H9 (cell line): Measurements from ENCODE around the gene MRPL41. TPM values are rescaled to one million over a fixed set of nuclear protein-coding genes. Genes with fewer than 3 reads are reported as not detected.

ENCODE experiments used
- DNase-seq: peaks from one replicate; pipeline ENCODE4 v3.0.0-alpha.2; 2017
- H2AFZ ChIP-seq: one replicate; pipeline ENCODE4 v1.6.1; 2013; ENCODE audit warnings: mild to moderate bottlenecking, low read length, control low read depth, moderate library complexity
- H2AK5ac ChIP-seq: 2 replicates; pipeline ENCODE4 v1.6.1; 2013; ENCODE audit warnings: low read length, control low read depth, mixed read lengths; ENCODE audit not compliant: insufficient read length
- H2BK120ac ChIP-seq: one replicate; pipeline ENCODE4 v1.6.1; 2013; ENCODE audit warnings: low read depth, mild to moderate bottlenecking, low read length, control low read depth, inconsistent platforms; ENCODE audit not compliant: poor library complexity, severe bottlenecking
- H2BK12ac ChIP-seq: 2 replicates; pipeline ENCODE4 v1.6.1; 2013; ENCODE audit warnings: low read length, control low read depth, mixed read lengths, low read depth; ENCODE audit not compliant: insufficient read length
- H2BK15ac ChIP-seq: 2 replicates; pipeline ENCODE4 v1.6.1; 2013; ENCODE audit warnings: low read depth, low read length, control low read depth
- H2BK20ac ChIP-seq: one replicate; pipeline ENCODE4 v1.6.1; 2013; ENCODE audit warnings: low read depth, mild to moderate bottlenecking, low read length, control low read depth, inconsistent platforms; ENCODE audit not compliant: poor library complexity, severe bottlenecking
- H2BK5ac ChIP-seq: 2 replicates; pipeline ENCODE4 v1.6.1; 2013; ENCODE audit warnings: low read length, control low read depth, mixed read lengths; ENCODE audit not compliant: insufficient read length
- H3K14ac ChIP-seq: 2 replicates; pipeline ENCODE4 v1.6.1; 2013; ENCODE audit warnings: low read length, control low read depth; ENCODE audit not compliant: insufficient read depth
- H3K18ac ChIP-seq: 2 replicates; pipeline ENCODE4 v1.6.1; 2013; ENCODE audit warnings: low read depth, mild to moderate bottlenecking, mixed read lengths, low read length, control low read depth; ENCODE audit not compliant: insufficient read length
- H3K23ac ChIP-seq: 2 replicates; pipeline ENCODE4 v1.6.1; 2013; ENCODE audit warnings: low read length, control low read depth, mixed read lengths, low read depth; ENCODE audit not compliant: insufficient read length
- H3K23me2 ChIP-seq: 2 replicates; pipeline ENCODE4 v1.6.1; 2013; ENCODE audit warnings: low read depth, mild to moderate bottlenecking, mixed read lengths, low read length, control low read depth; ENCODE audit not compliant: insufficient read length, poor library complexity, severe bottlenecking
- H3K27ac ChIP-seq: 2 replicates; pipeline ENCODE4 v1.5.1; 2013; ENCODE audit warnings: low read length, control low read depth, mixed read lengths, low read depth; ENCODE audit not compliant: insufficient read length
- H3K27me3 ChIP-seq: 2 replicates; pipeline ENCODE4 v1.6.1; 2013; ENCODE audit warnings: low read length, control low read depth, inconsistent platforms; ENCODE audit not compliant: insufficient read depth
- H3K4ac ChIP-seq: 2 replicates; pipeline ENCODE4 v1.6.1; 2013; ENCODE audit warnings: low read depth, mild to moderate bottlenecking, control low read depth, inconsistent platforms, low read length, moderate library complexity
- H3K4me1 ChIP-seq: 2 replicates; pipeline ENCODE4 v1.6.1; 2013; ENCODE audit warnings: low read length, control low read depth, inconsistent platforms; ENCODE audit not compliant: insufficient read depth
- H3K4me2 ChIP-seq: 2 replicates; pipeline ENCODE4 v1.6.1; 2013; ENCODE audit warnings: low read length, control low read depth, mixed read lengths; ENCODE audit not compliant: insufficient read length, insufficient read depth
- H3K56ac ChIP-seq: 2 replicates; pipeline ENCODE4 v1.6.1; 2013; ENCODE audit warnings: low read depth, mild to moderate bottlenecking, mixed read lengths, low read length, control low read depth; ENCODE audit not compliant: insufficient read length
- H3K79me1 ChIP-seq: 2 replicates; pipeline ENCODE4 v1.6.1; 2013; ENCODE audit warnings: low read depth, mild to moderate bottlenecking, moderate library complexity, low read length, control low read depth, inconsistent platforms; ENCODE audit not compliant: insufficient read depth, poor library complexity, severe bottlenecking
- H3K79me2 ChIP-seq: 2 replicates; pipeline ENCODE4 v1.6.1; 2013; ENCODE audit warnings: low read length, control low read depth, inconsistent platforms; ENCODE audit not compliant: insufficient read depth
- H3K9ac ChIP-seq: 2 replicates; pipeline ENCODE4 v1.6.1; 2013; ENCODE audit warnings: low read length, control low read depth, mixed read lengths; ENCODE audit not compliant: insufficient read length; ENCODE audit errors: extremely low read depth
- H3K9me3 ChIP-seq: one replicate; pipeline ENCODE4 v1.6.1; 2013; ENCODE audit warnings: low read depth, low read length, inconsistent platforms; ENCODE audit not compliant: control insufficient read depth
- H3T11ph ChIP-seq: one replicate; pipeline ENCODE4 v1.6.1; 2013; ENCODE audit warnings: mild to moderate bottlenecking, low read length, control low read depth, inconsistent platforms
- H4K20me1 ChIP-seq: one replicate; pipeline ENCODE4 v1.6.1; 2013; ENCODE audit not compliant: control insufficient read depth, insufficient read length, insufficient read depth
- H4K5ac ChIP-seq: 2 replicates; pipeline ENCODE4 v1.6.1; 2013; ENCODE audit warnings: low read depth, mild to moderate bottlenecking, mixed read lengths, low read length, control low read depth; ENCODE audit not compliant: insufficient read length
- H4K8ac ChIP-seq: replicated peaks from 2 replicates; pipeline ENCODE4 v1.6.1; 2013; ENCODE audit warnings: low read length, control low read depth, mixed read lengths, low read depth; ENCODE audit not compliant: insufficient read length
- H4K91ac ChIP-seq: 2 replicates; pipeline ENCODE4 v1.6.1; 2013; ENCODE audit warnings: low read depth, mild to moderate bottlenecking, moderate library complexity, mixed read lengths, low read length, control low read depth; ENCODE audit not compliant: insufficient read length
- H3K27ac Mint-ChIP-seq, 3 experiments: 2 replicates in 2 of 3; 3 replicates in 1 of 3; pipeline ENCODE4 v1.8.0; 2020 to 2021; ENCODE audit warnings: mixed read lengths in 3 of 3, mild to moderate bottlenecking in 1 of 3, moderate library complexity in 1 of 3
- H3K27me3 Mint-ChIP-seq: 2 replicates; pipeline ENCODE4 v1.8.0; 2021; ENCODE audit warnings: low read depth, mild to moderate bottlenecking, moderate library complexity, mixed read lengths
- H3K36me3 Mint-ChIP-seq, 3 experiments: 2 replicates in 2 of 3; 3 replicates in 1 of 3; pipeline ENCODE4 v1.8.0; 2020 to 2021; ENCODE audit warnings: low read depth in 3 of 3, mixed read lengths in 3 of 3; ENCODE audit not compliant: insufficient read depth in 1 of 3
- H3K4me1 Mint-ChIP-seq, 2 experiments: 2 replicates each; pipeline ENCODE4 v1.8.0; 2020; ENCODE audit warnings: mixed read lengths in 2 of 2
- H3K4me3 Mint-ChIP-seq, 2 experiments: 2 replicates in 1 of 2; 3 replicates in 1 of 2; pipeline ENCODE4 v1.8.0; 2020 to 2021; ENCODE audit warnings: mild to moderate bottlenecking in 2 of 2, mixed read lengths in 2 of 2, moderate library complexity in 1 of 2
- H3K9me3 Mint-ChIP-seq, 2 experiments: 2 replicates in 1 of 2; 3 replicates in 1 of 2; pipeline ENCODE4 v1.8.0; 2020; ENCODE audit warnings: mild to moderate bottlenecking in 2 of 2, mixed read lengths in 2 of 2, moderate library complexity in 1 of 2
- CTCF ChIP-seq: fragments of 200-600 bp; sonication (generic); conservative IDR thresholded peaks from 3 replicates; pipeline ENCODE4 v1.8.0; 2021; ENCODE audit warnings: antibody characterized with exemption, mild to moderate bottlenecking
- WGBS: extraction: QIAGEN DNeasy Blood & Tissue Kit; methylation state at CpG from one replicate; pipeline ENCODE4 v1.1.7; 2013; ENCODE audit warnings: missing lambda C conversion rate, low lambda C conversion rate, mixed read lengths; ENCODE audit not compliant: insufficient read length; ENCODE audit errors: extremely low coverage; 5-methylcytosine and 5-hydroxymethylcytosine counted together
- total RNA-seq: library from RNA; stranded (reverse); gene quantifications from 2 replicates; pipeline ENCODE4 v1.2.1, GENCODE V29; 2021

The MRPL41 gene
- total RNA-seq, 1 experiment from 2014 or later, result 52.2 TPM

GRCh38 chr9:137582286-137582860, 30.7 kb downstream of the MRPL41 start:
- Histone ChIP-seq H4K91ac (no peak overlapping the region), H3K56ac (no peak overlapping the region), H3K9ac (no peak overlapping the region), H3K27ac (no peak overlapping the region), H4K5ac (no peak overlapping the region), H3K27me3 (no peaks in the 10 kb centered on the region), H2BK120ac (no peak overlapping the region), H2BK15ac (no peak overlapping the region), H3K9me3 (no peaks in the 10 kb centered on the region), H3K18ac (no peak overlapping the region), H3K79me1 (peaks cover 5% of the 10 kb centered on the region), H3K23me2 (peaks cover 10% of the 10 kb centered on the region), H3K23ac (no peak overlapping the region), H2AFZ (no peak overlapping the region), H3K14ac (no peak overlapping the region; the same call in 1 of the 2 replicates), H4K20me1 (no peaks in the 10 kb centered on the region), H3T11ph (no peak overlapping the region), H2AK5ac (no peak overlapping the region), H3K4me1 (no peaks in the 10 kb centered on the region), H2BK5ac (no peak overlapping the region), H2BK12ac (no peak overlapping the region), H3K4me2 (no peak overlapping the region), H4K8ac (no peak overlapping the region), H2BK20ac (no peak overlapping the region), H3K79me2 (peaks cover 6% of the 10 kb centered on the region; the same call in 1 of the 2 replicates), H3K4ac (no peak overlapping the region)
- H3K27me3 Mint-ChIP-seq, result no peaks in the 10 kb centered on the region
- peak; percentile 75 for TF ChIP-seq CTCF
- H3K36me3 Mint-ChIP-seq, result peaks cover 20 to 73% (median 56%) of the 10 kb centered on the region in 3 experiments; a peak in 6 of 7 replicates
- H3K9me3 Mint-ChIP-seq, result no peaks in the 10 kb centered on the region
- peaks cover 24 to 35% of the 10 kb centered on the region in 2 experiments for H3K4me1 Mint-ChIP-seq
- no peak overlapping the region; a peak in 1 of 5 replicates for H3K4me3 Mint-ChIP-seq
- DNase-seq, result peak; percentile 61
- no CpG with 5 or more reads among the region's 20 CpGs for WGBS
- 0 out of 7 replicates have a peak overlapping the region, but pooled peaks of 1 of the 3 experiments have one; percentile 27 for H3K27ac Mint-ChIP-seq
